Mucosa of stomach (tissue), 1 donor: Measurements from ENCODE around the gene TOPAZ1.

ENCODE experiments used
- H3K27me3 ChIP-seq: one replicate; pipeline ENCODE4 v1.7.0; 2013; ENCODE audit warnings: mild to moderate bottlenecking, low read length; ENCODE audit not compliant: control insufficient read depth, insufficient read depth
- H3K36me3 ChIP-seq: one replicate; pipeline ENCODE4 v1.7.0; 2013; ENCODE audit warnings: low read length; ENCODE audit not compliant: control insufficient read depth, insufficient read depth
- H3K4me1 ChIP-seq: one replicate; pipeline ENCODE4 v1.7.0; 2013; ENCODE audit warnings: mild to moderate bottlenecking, low read length; ENCODE audit not compliant: control insufficient read depth, insufficient read depth
- H3K4me3 ChIP-seq: one replicate; pipeline ENCODE4 v1.7.0; 2013; ENCODE audit warnings: low read length
- H3K9ac ChIP-seq: one replicate; pipeline ENCODE4 v1.7.0; 2013; ENCODE audit warnings: mild to moderate bottlenecking, low read length, moderate library complexity
- H3K9me3 ChIP-seq: one replicate; pipeline ENCODE4 v1.7.0; 2013; ENCODE audit warnings: mild to moderate bottlenecking, low read length, moderate library complexity; ENCODE audit not compliant: control insufficient read depth
- donor health status: Pancreatic carcinoma.

TOPAZ1 gene

GRCh38 chr3:44241706-44242105, at the start of gene TOPAZ1:
TOPAZ1 (plus strand) TSS chr3:44241886; CDS start chr3:44242054, 168 bp downstream.
- Histone ChIP-seq H3K9ac (no peak within 1 kb of the TSS), H3K4me3 (no peak within 1 kb of the TSS), H3K9me3 (no peaks in the 10 kb centered on the region), H3K36me3 (no peaks in the 10 kb centered on the region), H3K27me3 (no peaks in the 10 kb centered on the region), H3K4me1 (peaks cover under 1% of the 10 kb centered on the region)

DNA sequence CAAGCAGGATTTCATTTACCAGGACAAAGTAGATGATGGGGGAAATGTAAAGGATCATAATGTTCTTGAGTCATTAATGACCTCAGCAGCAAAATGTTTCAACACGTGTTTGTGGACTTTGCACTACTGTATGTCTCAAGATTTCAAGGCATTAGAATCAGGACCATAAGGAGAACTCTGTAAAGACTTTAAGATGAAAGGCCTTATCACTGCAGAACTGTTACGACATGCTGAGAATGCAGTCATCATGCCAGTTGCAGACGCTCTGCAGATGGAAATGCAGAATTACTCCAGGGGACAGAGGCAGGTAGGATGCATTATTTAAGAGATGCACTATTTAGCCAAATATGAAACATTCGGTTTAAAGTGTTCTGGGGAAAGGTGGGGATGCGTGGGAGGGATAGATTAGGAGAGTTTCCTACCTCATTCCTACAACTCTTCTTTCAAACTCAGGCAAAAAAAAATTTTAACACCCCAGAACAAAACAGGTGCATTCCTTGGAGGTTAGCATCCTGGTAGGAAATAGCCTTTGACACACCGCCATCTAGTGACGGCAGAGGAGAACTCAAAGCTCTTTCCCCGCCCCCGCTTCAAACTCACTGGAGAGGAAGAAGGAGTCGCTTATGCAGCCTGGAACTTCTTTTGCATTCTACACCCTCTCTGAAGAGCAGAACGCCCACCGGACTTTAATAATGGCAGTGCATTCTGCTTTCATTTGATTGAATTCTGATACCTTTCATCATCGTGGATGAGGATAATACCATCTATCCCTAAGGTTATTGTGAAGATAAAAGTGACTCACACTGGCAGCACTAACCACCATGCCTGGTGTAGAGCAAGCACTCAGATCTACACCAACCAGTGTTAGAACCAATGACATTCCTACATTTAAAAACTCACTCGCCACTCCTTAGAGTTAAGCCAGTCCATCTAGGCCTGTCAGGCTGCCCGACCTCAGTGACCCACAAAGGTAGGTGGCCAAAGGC, 43.1 kb upstream of the TOPAZ1 start:
- H3K4me1 ChIP-seq, result no peaks in the 10 kb centered on the region
- H3K36me3 ChIP-seq, result no peaks in the 10 kb centered on the region
- peaks cover 3% of the 10 kb centered on the region for H3K27me3 ChIP-seq
- H3K9me3 ChIP-seq, result no peaks in the 10 kb centered on the region
- H3K9ac ChIP-seq, result no peak overlapping the region
- H3K4me3 ChIP-seq, result no peak overlapping the region

GRCh38 chr3:44206261-44206660, 35.4 kb upstream of the TOPAZ1 start:
- no peak overlapping the region for H3K9ac ChIP-seq
- no peaks in the 10 kb centered on the region for H3K9me3 ChIP-seq
- H3K27me3 ChIP-seq, result no peaks in the 10 kb centered on the region
- no peak overlapping the region for H3K4me3 ChIP-seq
- no peaks in the 10 kb centered on the region for H3K4me1 ChIP-seq
- H3K36me3 ChIP-seq, result no peaks in the 10 kb centered on the region

DNA sequence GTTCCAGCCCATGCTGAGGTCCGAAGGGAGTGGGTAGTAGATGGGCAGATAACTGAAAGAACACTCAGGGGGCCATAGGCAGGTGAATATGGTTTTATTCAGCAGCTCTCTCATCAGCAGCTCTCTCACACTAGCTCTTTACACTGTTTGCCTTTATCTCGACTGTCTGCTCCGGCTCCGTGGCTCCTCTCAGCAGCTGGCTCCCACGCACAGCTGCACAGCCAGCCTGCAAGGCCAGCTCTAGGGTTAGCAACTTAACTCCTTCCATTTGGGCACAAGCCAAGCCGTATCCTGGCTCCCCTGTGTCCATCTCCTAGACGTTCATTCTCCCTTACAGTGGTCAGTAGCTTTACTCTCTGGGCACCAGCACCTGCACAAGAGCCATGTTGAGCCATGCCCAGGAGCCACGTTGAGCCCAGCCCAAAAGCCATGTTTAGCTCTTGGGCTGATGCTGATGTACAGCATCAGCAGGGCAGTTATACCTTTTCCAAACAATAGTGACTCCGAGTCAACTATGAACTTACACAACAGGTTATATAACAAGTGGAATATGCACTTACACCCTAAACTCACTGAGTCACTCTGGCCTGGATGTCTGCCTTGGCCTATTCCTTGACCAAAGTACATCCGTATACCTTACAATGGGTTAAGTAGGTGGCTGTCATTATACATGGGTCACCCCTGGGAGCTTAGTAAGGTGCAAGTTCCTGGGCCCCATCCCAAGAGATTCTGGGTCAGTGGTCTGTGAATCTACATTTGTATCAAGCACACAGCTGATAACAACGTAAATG, 34.6 kb upstream of the TOPAZ1 start:
- Histone ChIP-seq H3K4me1 (no peaks in the 10 kb centered on the region), H3K9me3 (no peaks in the 10 kb centered on the region), H3K4me3 (no peak overlapping the region), H3K27me3 (no peaks in the 10 kb centered on the region), H3K9ac (no peak overlapping the region), H3K36me3 (no peaks in the 10 kb centered on the region)

GRCh38 chr3:44208086-44208485, 33.6 kb upstream of the TOPAZ1 start:
- Histone ChIP-seq H3K9me3 (no peaks in the 10 kb centered on the region), H3K4me1 (no peaks in the 10 kb centered on the region), H3K27me3 (no peaks in the 10 kb centered on the region), H3K4me3 (no peak overlapping the region), H3K36me3 (no peaks in the 10 kb centered on the region), H3K9ac (no peak overlapping the region)

- H3K4me3 ChIP-seq, result no peak overlapping the region
- H3K9me3 ChIP-seq, result no peaks in the 10 kb centered on the region
- H3K9ac ChIP-seq, result no peak overlapping the region
- H3K27me3 ChIP-seq, result no peaks in the 10 kb centered on the region
- H3K36me3 ChIP-seq, result no peaks in the 10 kb centered on the region
- H3K4me1 ChIP-seq, result no peaks in the 10 kb centered on the region
Observed at GRCh38 chr3:44208568-44208967, 33.1 kb upstream of the TOPAZ1 start.

DNA sequence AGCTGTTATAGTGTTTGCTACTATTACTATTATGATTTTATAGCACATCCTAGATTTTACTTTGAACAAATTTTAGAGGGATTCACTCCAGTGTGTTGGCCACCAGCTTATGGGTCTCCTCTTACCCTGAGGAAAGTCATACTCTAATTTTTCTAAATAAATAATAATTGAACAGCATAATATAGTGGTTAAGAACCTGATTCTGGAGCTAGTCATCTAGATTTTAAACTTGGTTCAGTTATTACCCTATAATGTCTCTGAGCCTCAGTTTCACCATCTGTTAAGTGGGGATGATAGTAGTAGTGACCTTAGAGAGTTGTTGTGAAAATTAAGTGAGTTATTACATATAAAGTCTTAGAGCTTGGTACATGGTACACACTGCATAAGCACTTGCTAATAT, 30.7 kb upstream of the TOPAZ1 start:
- H3K27me3 ChIP-seq, result no peaks in the 10 kb centered on the region

DNA sequence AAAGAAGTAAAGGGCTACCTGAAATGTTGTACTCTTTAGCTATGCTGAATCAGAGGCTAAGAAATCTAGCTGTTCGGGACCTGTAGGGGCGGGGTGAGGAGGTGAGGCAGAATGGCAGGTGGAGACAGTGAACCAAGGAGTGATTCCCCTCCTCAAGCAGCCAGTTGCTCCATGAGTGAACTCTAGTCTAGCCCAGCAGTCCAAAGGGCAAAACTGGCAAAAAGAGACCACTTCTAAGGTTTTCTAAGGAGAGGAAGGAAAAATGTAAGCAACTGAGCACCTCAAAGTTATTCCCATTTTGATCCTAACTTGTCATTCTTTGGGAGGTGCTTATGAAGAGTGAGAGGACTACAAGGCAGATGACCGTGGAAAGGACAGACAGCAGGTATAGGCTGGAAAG, 19.3 kb upstream of the TOPAZ1 start:
- no peaks in the 10 kb centered on the region for H3K36me3 ChIP-seq
- H3K27me3 ChIP-seq, result peaks cover 3% of the 10 kb centered on the region
- peaks cover 4% of the 10 kb centered on the region for H3K4me1 ChIP-seq
- no peaks in the 10 kb centered on the region for H3K9me3 ChIP-seq
- H3K9ac ChIP-seq, result no peak overlapping the region
- H3K4me3 ChIP-seq, result no peak overlapping the region

More for the DNA sequence above, 30.7 kb upstream of the TOPAZ1 start:
- Histone ChIP-seq H3K36me3 (no peaks in the 10 kb centered on the region), H3K4me3 (no peak overlapping the region), H3K4me1 (no peaks in the 10 kb centered on the region), H3K9me3 (peaks cover 4% of the 10 kb centered on the region), H3K9ac (no peak overlapping the region)

DNA sequence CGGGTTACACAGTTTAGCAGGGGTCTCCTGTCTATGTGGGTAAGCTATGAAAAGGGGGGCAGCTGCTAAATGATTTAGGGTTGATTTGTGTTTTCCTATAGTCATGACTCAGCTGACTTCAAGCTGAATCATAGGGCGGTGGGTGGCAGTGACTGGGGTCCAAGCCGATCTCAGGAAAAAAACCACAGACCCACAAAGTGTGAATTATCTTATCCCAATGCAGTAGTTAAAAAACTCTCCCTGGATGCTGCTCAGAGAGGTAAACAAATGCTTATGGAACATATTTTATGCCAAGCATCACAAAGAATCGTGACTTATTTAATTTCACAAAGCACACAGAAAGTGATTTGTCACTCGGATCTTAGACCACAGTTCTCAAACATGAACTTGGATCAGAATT, 18.4 kb upstream of the TOPAZ1 start:
- Histone ChIP-seq H3K9ac (no peak overlapping the region), H3K4me3 (no peak overlapping the region), H3K4me1 (peaks cover 4% of the 10 kb centered on the region), H3K9me3 (no peaks in the 10 kb centered on the region), H3K36me3 (no peaks in the 10 kb centered on the region), H3K27me3 (peaks cover 3% of the 10 kb centered on the region)

DNA sequence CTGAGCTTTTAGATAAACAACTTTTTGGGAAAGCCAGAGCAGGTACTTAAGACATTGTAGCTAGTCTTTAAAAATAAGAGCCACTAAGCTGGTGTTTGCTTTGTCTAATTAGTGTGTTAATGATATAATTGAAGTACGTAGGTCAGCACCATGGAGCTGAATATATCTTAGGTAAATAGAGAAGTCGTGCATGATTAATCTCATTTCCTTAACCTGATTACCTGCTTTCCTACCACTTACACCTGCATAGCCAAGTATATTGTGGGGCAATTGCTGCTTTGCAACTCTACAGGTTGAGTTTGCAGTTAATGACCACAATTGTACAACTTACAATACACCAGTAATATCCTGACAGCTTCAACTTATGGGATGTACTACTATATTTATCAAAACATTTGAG, 17.6 kb upstream of the TOPAZ1 start:
- H3K36me3 ChIP-seq, result no peaks in the 10 kb centered on the region
- H3K9me3 ChIP-seq, result no peaks in the 10 kb centered on the region
- H3K4me3 ChIP-seq, result no peak overlapping the region
- H3K9ac ChIP-seq, result no peak overlapping the region
- H3K4me1 ChIP-seq, result peaks cover 4% of the 10 kb centered on the region
- peaks cover 3% of the 10 kb centered on the region for H3K27me3 ChIP-seq

DNA sequence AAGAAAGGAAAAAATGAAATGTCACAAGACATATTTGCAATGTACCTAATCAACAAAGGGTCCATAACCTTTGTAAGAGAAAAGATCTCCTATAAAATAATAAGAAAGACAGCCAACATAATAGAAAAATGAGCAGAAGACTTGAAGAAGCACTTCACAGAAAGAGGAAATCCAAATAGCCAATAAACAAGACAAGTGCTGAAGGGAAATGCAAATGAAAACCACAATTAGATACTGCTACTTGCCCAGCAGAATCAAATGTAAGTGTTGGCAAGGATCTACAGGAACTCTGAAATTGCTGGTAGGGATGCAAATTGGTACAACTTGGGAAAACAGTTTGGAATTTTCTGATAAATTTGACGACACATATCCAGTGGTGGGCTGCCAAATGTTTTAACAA, 15.1 kb upstream of the TOPAZ1 start:
- Histone ChIP-seq H3K4me1 (peaks cover 4% of the 10 kb centered on the region), H3K27me3 (no peaks in the 10 kb centered on the region)

GRCh38 chr3:44227632-44228031, 14.1 kb upstream of the TOPAZ1 start:
- Histone ChIP-seq H3K9ac (no peak overlapping the region), H3K27me3 (no peaks in the 10 kb centered on the region), H3K36me3 (no peaks in the 10 kb centered on the region), H3K4me1 (peaks cover 4% of the 10 kb centered on the region), H3K9me3 (no peaks in the 10 kb centered on the region), H3K4me3 (no peak overlapping the region)

More for the DNA sequence above, 15.1 kb upstream of the TOPAZ1 start:
- Histone ChIP-seq H3K9ac (no peak overlapping the region), H3K9me3 (no peaks in the 10 kb centered on the region), H3K36me3 (no peaks in the 10 kb centered on the region), H3K4me3 (no peak overlapping the region)
